HUES48 (cell line): Measurements from ENCODE around the gene AHNAK.

Experiments
- H3K27ac ChIP-seq: one replicate; pipeline ENCODE4 v1.7.0; 2013; ENCODE audit warnings: low read depth, low read length, inconsistent platforms
- H3K27me3 ChIP-seq: 2 replicates; pipeline ENCODE4 v1.6.1; 2013; ENCODE audit warnings: mild to moderate bottlenecking, low read length; ENCODE audit not compliant: control insufficient read depth, insufficient read depth
- H3K36me3 ChIP-seq: 2 replicates; pipeline ENCODE4 v1.6.1; 2013; ENCODE audit warnings: low read length; ENCODE audit not compliant: control insufficient read depth, insufficient read depth
- H3K4me1 ChIP-seq: 2 replicates; pipeline ENCODE4 v1.6.1; 2013; ENCODE audit warnings: mild to moderate bottlenecking, low read length; ENCODE audit not compliant: control insufficient read depth, insufficient read depth
- H3K4me3 ChIP-seq: 2 replicates; pipeline ENCODE4 v1.5.1; 2013; ENCODE audit warnings: mild to moderate bottlenecking, low read depth, low read length
- H3K9ac ChIP-seq: 2 replicates; pipeline ENCODE4 v1.6.1; 2013; ENCODE audit warnings: mild to moderate bottlenecking, low read depth, low read length, moderate library complexity
- H3K9me3 ChIP-seq: 2 replicates; pipeline ENCODE4 v1.6.1; 2013; ENCODE audit warnings: low read length; ENCODE audit not compliant: control insufficient read depth, insufficient read depth

Gene AHNAK

GRCh38 chr11:62508336-62509058, 38.1 kb downstream of the AHNAK start:
- H3K9me3 ChIP-seq: no peaks in the 10 kb centered on the region
- peaks cover 34% of the 10 kb centered on the region for H3K4me1 ChIP-seq
- H3K27ac ChIP-seq: peak overlapping the region; percentile 73
- H3K36me3 ChIP-seq: no peaks in the 10 kb centered on the region
- H3K27me3 ChIP-seq: no peaks in the 10 kb centered on the region
- H3K9ac ChIP-seq: 0 out of 2 replicates have a peak overlapping the region, but pooled peaks have one; percentile 8
- H3K4me3 ChIP-seq: peak overlapping the region; percentile 9; the same call in 1 of the 2 replicates

- Histone ChIP-seq H3K4me3 (no peak overlapping the region), H3K9ac (no peak overlapping the region), H3K27me3 (no peaks in the 10 kb centered on the region; the same call in 1 of the 2 replicates), H3K9me3 (no peaks in the 10 kb centered on the region), H3K4me1 (peaks cover 34% of the 10 kb centered on the region), H3K27ac (no peak overlapping the region), H3K36me3 (no peaks in the 10 kb centered on the region)
Measured at GRCh38 chr11:62507125-62507422, 39.5 kb downstream of the AHNAK start.

GRCh38 chr11:62506413-62507124, 40.0 kb downstream of the AHNAK start:
- no peak overlapping the region for H3K4me3 ChIP-seq
- H3K27ac ChIP-seq: no peak overlapping the region
- no peaks in the 10 kb centered on the region for H3K9me3 ChIP-seq
- H3K36me3 ChIP-seq: no peaks in the 10 kb centered on the region
- H3K4me1 ChIP-seq: peaks cover 37% of the 10 kb centered on the region
- H3K9ac ChIP-seq: no peak overlapping the region
- H3K27me3 ChIP-seq: no peaks in the 10 kb centered on the region; the same call in 1 of the 2 replicates

GRCh38 chr11:62505440-62506091, 41.0 kb downstream of the AHNAK start:
- H3K4me1 ChIP-seq: peaks cover 39% of the 10 kb centered on the region
- H3K9ac ChIP-seq: peak overlapping the region; percentile 55
- no peaks in the 10 kb centered on the region for H3K9me3 ChIP-seq
- no peaks in the 10 kb centered on the region; the same call in 1 of the 2 replicates for H3K27me3 ChIP-seq
- H3K4me3 ChIP-seq: peak overlapping the region; percentile 59
- H3K36me3 ChIP-seq: no peaks in the 10 kb centered on the region
- peak overlapping the region; percentile 55 for H3K27ac ChIP-seq

- Histone ChIP-seq H3K27me3 (no peaks in the 10 kb centered on the region; the same call in 1 of the 2 replicates), H3K4me3 (peak overlapping the region; percentile 59), H3K27ac (peak overlapping the region; percentile 55), H3K9ac (peak overlapping the region; percentile 55), H3K36me3 (no peaks in the 10 kb centered on the region), H3K4me1 (peaks cover 45% of the 10 kb centered on the region), H3K9me3 (no peaks in the 10 kb centered on the region)
Measured at GRCh38 chr11:62505059-62505439, 41.6 kb downstream of the AHNAK start.

GRCh38 chr11:62504158-62504973, 42.2 kb downstream of the AHNAK start:
- no peak overlapping the region for H3K9ac ChIP-seq
- H3K36me3 ChIP-seq: no peaks in the 10 kb centered on the region
- no peaks in the 10 kb centered on the region for H3K9me3 ChIP-seq
- no peaks in the 10 kb centered on the region; the same call in 1 of the 2 replicates for H3K27me3 ChIP-seq
- H3K4me1 ChIP-seq: peaks cover 51% of the 10 kb centered on the region
- H3K27ac ChIP-seq: no peak overlapping the region
- 0 out of 2 replicates have a peak overlapping the region, but pooled peaks have one; percentile 59 for H3K4me3 ChIP-seq

- Histone ChIP-seq H3K9me3 (no peaks in the 10 kb centered on the region), H3K27ac (no peak overlapping the region), H3K27me3 (no peaks in the 10 kb centered on the region; the same call in 1 of the 2 replicates), H3K36me3 (no peaks in the 10 kb centered on the region), H3K4me3 (no peak overlapping the region), H3K9ac (no peak overlapping the region), H3K4me1 (peaks cover 36% of the 10 kb centered on the region)
Measured at GRCh38 chr11:62502030-62502730, 44.4 kb downstream of the AHNAK start.

- H3K9me3 ChIP-seq: no peaks in the 10 kb centered on the region
- no peaks in the 10 kb centered on the region; the same call in 1 of the 2 replicates for H3K27me3 ChIP-seq
- no peak overlapping the region for H3K9ac ChIP-seq
- peaks cover 32% of the 10 kb centered on the region for H3K4me1 ChIP-seq
- H3K27ac ChIP-seq: no peak overlapping the region
- H3K36me3 ChIP-seq: no peaks in the 10 kb centered on the region
- H3K4me3 ChIP-seq: no peak overlapping the region
Measured at GRCh38 chr11:62501432-62501891, 45.1 kb downstream of the AHNAK start.

- H3K27ac ChIP-seq: no peak overlapping the region
- no peaks in the 10 kb centered on the region for H3K9me3 ChIP-seq
- no peaks in the 10 kb centered on the region for H3K36me3 ChIP-seq
- no peak overlapping the region for H3K4me3 ChIP-seq
- H3K4me1 ChIP-seq: peaks cover 30% of the 10 kb centered on the region
- H3K27me3 ChIP-seq: no peaks in the 10 kb centered on the region; the same call in 1 of the 2 replicates
- H3K9ac ChIP-seq: no peak overlapping the region
Measured at GRCh38 chr11:62500650-62501030, 46.0 kb downstream of the AHNAK start.
